Stimulated activated CD4-positive, alpha-beta T cell treated with anti-CD3 and anti-CD28 coated beads, Interleukin-4, amount 100 ng/mL, for 4 hours (primary cell): ENCODE results near the gene MYADM.
"Not testable (repeated sequence)": the region's sequence is repeated elsewhere in the genome, so short reads cannot be mapped to it uniquely, and the experiment has no call there.

Source experiments
- DNase-seq, 2 experiments: peaks; one replicate each; pipeline ENCODE4 v3.0.0-alpha.2; 2020

Gene MYADM

DNA sequence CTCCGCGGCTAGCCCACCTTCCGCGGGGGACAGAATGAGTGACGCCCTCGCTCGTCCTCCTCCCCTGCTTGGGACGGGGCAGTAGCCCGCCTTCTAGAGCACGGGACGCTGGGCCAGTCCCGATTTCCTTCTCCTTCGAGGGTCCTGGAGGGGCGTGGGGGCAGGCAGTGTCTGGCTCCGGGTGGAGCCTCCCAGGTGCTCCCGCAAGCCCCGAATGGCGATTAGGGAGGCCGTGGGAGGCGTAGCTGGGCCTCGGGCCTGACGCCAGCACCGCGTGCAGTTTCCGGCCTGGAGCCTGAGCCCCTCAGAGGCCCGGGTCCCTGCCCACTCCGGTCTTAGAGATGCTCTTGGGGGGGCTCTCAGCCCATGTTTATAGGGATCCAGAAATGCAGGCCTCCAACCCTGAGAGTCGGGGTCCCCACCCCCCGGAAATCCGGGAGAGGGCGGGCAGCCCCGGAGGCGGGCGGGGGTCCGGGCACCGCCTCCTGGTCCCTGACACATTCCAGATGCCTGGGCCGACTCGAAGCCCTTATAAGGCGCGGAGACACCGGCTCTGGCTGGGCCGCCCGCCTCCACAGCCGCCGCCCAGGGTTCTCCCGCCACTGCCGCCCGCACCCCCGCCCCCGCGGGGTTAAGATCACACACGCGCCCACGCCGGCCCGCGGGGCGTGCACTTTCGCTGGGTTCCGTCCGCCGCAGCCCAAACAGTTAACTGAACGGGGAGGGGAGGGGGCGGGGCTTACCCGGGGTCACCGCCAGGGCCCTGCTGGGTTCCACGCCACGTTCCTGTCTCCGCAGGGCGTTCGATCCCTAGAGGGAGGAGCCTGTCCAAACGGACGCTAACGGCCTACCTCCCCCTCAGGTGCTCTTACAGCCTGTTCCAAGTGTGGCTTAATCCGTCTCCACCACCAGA, 1.5 kb downstream of the MYADM start:
- peak; percentile 73 to 84 for DNase-seq

DNA sequence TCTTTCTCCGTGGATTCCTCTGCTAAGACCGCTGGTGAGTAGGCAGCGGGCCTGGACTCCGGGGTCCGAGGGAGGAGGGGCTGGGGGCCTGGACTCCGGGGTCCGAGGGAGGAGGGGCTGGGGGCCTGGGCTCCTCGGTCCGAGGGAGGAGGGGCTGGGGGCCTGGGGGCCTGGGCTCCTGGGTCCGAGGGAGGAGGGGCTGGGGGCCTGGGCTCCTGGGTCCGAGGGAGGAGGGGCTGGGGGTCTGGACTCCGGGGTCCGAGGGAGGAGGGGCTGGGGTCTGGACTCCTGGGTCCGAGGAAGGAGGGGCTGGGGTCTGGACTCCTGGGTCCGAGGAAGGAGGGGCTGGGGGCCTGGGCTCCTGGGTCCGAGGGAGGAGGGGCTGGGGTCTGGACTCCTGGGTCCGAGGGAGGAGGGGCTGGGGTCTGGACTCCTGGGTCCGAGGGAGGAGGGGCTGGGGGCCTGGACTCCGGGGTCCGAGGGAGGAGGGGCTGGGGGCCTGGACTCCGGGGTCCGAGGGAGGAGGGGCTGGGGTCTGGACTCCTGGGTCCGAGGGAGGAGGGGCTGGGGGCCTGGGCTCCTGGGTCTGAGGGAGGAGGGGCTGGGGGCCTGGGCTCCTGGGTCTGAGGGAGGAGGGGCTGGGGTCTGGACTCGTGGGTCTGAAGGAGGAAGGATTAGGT, 2.3 kb downstream of the MYADM start:
- not testable (repeated sequence) for DNase-seq

DNA sequence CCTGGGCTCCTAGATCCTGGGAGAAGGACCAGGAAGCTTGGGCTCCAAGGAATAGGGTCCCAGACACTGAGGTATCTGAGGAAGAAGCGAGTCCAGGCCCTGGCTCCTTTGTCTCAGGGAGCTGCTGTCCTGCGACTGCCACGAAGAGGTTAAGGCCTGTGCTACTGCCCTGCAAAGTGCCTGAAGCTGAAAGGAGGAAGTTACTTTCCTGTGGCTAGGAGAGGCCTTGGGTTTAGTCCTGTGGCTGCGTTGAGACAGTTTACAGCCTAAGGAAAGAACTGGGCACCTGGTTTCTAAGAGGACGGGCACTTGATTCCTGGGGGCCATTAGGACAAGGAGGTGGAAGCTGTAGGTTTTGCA, 2.8 kb downstream of the MYADM start:
- DNase-seq: no peak

DNA sequence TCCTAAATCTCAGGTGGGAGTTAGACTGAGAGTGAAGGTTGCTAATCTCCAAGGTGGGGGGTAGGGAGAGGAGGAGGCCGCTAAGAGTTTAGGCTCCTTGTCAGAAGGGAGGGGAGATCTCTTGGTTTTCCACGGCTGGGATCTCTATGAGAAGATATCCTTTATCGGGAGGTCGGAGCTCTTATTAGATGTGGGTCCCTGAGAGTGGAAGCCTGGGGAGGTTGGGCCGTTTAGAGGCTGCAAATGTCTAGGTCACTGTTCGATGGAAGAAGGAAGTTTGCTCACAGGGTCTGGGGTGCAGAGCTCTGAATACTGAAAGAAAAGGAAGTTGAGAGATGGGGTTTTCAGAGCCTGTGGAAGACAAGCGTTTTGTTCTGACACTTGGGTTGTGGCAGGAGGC, 3.8 kb downstream of the MYADM start:
- no peak for DNase-seq

GRCh38 chr19:53872762-53873161, 5.1 kb downstream of the MYADM start:
- DNase-seq: no peak

- no peak for DNase-seq
Observed at GRCh38 chr19:53873773-53874605, 6.3 kb downstream of the MYADM start.

GRCh38 chr19:53874606-53874990, 6.9 kb downstream of the MYADM start:
- DNase-seq: no peak

- no peak for DNase-seq
Observed at GRCh38 chr19:53875602-53876325, 8.1 kb downstream of the MYADM start.

DNA sequence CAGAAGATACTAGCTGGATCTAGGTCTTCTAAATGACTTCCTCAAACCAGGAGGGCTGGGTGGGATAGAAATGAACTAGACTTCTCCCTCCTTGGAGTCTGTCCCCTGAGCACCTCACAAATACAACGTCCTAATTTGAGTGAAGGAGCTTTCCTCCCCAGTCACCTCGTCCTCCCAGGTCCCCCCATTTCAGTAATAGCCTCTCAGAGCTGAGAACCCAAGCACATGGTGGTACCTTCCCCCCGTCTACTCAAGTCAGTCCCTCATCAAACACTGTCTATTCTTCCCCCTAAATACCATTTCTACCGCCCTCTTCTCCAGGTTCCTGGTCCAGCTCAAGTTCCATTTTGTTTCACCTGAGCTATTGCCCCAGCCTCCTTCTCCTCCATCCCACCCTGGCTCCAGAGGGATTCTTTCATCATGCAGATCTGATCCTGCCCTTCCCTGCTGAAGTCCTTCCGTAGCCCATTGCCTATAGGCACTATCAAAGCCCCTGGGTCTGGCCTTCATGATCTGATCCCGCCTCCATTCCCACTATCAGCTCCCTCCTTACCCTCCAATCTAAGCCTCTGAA, 9.1 kb downstream of the MYADM start:
- DNase-seq: no peak

DNA sequence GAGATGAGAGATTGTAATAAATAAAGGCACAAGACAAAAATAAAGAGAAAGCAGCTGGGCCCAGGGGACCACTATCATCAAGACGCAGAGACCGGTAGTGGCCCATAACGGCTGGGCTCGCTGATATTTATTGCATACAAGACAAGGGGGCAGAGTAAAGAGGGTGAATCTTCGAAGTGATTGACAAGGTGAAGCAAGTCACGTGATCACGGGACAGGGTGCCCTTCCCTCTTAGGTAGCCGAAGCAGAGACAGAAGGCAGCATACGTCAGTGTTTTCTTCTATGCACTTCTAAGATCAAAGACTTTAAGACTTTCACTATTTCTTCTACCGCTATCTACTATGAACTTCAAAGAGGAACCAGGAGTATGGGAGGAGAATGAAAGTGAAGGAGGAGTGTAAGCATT, 9.7 kb downstream of the MYADM start:
- peak in 1 of 2 experiments; percentile 30 for DNase-seq

DNA sequence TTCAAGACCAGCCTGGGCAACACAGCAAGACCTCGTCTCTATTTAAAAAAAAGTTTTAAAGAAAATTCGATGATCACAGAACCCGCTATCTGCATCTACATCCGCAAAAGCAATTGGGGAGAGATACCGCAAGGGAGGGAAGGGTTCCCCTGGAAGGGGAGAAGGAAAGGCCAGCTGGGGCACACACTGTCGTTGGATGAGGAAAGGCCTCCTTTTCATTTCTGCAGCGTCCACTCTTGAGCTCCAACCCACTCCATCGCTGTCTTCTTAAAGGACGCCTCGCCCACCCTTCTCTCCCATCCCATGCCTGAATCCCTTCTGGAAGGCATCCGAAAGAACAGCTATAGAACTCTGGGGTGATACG, 11.1 kb downstream of the MYADM start:
- DNase-seq: no peak

GRCh38 chr19:53879140-53880081, 11.7 kb downstream of the MYADM start:
- DNase-seq: peak; percentile 75

DNA sequence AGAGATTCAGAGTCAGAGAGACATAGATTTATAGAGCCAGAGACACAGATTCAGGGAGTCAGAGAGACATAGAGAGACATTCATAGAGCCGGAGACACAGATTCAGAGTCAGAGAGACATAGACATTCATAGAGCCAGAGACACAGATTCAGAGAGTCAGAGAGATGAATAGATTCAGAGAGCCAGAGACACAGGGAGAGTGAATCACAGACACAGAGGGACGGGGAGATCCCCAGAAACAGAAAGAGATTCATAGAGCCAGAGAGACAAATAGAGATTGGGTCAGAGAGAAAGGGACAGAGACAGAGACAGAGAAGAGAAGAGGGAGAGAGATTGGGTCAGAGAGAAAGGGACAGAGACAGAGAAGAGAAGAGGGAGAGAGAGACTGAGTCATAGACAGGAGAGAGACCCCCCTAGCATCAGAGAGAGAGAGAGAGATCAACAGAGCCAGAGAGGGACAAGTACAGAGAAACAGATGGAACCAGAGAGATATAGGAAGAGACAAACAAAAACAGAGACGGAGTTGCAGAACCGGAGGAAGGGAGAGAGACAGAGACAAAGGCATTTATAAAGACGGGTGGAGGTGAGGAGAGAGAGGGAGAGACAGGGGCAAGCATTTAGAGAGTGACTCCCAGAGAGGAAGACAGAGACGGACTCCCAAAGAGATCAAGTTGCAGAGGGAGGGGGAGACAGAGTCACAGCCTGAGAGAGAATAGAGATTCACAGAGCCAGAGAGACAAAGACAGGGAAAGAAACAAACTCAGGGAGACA, 13.2 kb downstream of the MYADM start:
- DNase-seq: no peak

DNA sequence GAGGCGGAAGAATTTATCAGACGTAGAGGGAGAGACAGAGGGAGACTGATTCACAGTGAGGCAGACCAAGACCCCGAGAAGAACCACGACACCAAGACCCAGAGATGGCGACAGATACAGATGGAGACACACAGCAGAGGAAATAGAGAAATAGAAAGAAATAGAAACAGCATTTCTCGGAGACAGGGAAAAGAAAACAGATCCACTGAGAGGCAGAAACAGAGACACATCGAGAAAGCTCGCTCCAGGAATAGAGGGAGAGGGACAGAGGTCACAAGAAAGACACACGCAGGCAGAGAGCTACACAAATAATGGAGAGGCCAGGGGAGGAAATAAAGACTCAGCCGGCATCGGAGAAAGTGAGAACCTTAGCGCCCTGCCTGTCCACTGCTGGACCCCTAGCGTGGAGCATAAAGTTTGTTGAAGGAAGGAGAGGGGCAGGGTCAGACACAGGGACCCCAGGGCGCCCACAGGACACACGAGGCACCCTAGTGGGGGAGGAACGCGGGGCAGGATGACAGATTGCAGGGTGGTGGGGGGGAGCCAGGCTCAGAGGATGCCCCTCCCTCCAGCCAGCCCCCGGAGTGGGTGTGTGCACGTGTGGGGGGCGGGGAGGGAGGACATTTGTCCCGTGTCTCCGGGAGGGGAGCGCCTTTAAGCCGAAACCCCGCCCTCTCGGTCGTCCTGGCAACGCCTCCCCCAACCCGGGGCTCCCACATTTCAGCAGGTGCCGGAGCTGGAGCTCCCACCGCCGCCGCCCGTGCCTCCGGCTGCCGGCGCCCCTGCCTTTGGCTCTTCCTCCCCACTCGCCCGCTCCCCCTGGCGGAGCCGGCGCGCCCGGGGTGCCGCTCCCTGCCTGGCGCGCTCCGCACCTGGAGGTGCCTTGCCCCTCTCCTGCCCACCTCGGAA, 14.1 kb downstream of the MYADM start, which contains the start of gene PRKCG:
Gene PRKCG, plus strand, starts transcription at position 716 of the 909 bp plus-strand sequence. CDS start 298 bp downstream, outside the sequence.
- DNase-seq: peak; percentile 47

DNA sequence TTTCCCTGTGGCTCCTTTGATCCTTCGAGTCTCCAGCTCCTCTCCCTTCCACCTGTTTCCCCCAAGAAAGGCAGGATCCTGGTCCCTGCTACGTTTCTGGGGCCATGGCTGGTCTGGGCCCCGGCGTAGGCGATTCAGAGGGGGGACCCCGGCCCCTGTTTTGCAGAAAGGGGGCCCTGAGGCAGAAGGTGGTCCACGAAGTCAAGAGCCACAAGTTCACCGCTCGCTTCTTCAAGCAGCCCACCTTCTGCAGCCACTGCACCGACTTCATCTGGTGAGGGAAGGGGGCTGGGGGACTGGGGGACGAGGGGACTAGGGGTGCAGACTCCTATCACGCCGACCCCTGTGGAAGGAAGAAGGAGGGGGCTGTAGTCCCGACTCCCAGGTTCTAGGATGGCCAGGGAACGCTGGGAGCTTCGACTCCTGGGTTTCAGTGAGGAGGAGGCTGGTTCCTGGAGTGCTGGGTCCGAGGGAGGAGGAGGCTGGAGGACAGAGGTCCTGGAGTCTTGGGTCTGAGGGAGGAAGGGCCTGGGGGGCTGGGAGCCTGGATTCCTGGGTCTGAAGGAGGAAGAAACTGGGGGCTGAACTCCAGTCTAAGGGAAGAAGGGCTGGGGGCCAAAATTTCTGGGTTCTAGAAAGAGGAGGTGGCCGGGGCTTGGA, 14.8 kb downstream of the MYADM start:
- DNase-seq: no peak

DNA sequence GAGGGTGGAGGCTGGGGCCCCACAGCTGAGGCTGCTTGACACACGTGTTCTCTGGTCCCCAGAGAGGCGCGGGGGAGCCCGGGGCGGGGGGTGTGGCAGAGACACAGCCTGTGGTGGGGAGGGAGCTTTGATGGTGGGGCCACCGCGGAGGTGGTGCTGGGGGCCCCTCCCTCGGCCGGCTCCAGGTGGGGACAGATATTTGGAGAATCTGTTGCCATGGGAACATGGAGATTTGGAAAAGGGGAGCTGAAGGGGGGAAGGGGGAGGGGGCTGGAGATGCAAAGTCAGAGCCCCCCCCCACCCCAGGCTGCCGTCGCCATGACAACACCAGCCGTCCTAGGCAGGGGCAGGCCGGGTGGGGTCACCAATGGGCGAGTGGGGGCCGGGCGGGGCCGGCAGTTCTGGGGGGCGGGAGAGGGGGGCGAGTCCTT, 15.6 kb downstream of the MYADM start:
- no peak for DNase-seq

- DNase-seq: no peak
Observed at GRCh38 chr19:53883741-53884140, 16.1 kb downstream of the MYADM start.

- DNase-seq: no peak
Observed at GRCh38 chr19:53884256-53884655, 16.6 kb downstream of the MYADM start.

DNA sequence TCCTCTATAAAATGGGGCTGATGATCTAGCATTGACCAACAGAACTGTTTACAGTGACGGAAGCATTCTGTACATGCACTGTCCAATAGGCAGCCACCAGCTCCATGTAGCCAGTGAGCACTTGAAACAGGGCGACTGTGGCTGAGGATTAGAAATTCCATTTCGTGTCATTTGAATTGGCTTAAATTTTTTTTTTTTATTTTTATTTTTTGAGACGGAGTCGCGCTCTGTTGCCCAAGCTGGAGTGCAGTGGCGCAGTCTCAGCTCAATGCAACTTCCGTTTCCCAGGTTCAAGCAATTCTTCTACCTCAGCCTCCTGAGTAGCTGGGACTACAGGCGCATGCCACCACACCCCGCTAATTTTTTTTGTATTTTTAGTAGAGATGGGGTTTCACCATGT, 17.4 kb downstream of the MYADM start:
- DNase-seq: no peak
